Fibroblast of lung (primary cell): ENCODE measurements around the gene HSPBAP1.

Source experiments
- EZH2 ChIP-seq: IDR thresholded peaks from 2 replicates; pipeline ENCODE4 v1.5.1; 2012; ENCODE audit warnings: low read length, control low read depth, mild to moderate bottlenecking; ENCODE audit errors: missing control alignments
- TF ChIP-seq, protein P1 (sequence below), 2 donors: IDR thresholded peaks in 1 of 2; conservative IDR thresholded peaks in 1 of 2; 1 replicate in 1 of 2; 2 replicates in 1 of 2; pipeline ENCODE4 v1.5.1; 2011 to 2012; ENCODE audit warnings: low read length in 2 of 2, control low read depth in 1 of 2, inconsistent platforms in 1 of 2, low read depth in 1 of 2, mild to moderate bottlenecking in 1 of 2

DNA sequence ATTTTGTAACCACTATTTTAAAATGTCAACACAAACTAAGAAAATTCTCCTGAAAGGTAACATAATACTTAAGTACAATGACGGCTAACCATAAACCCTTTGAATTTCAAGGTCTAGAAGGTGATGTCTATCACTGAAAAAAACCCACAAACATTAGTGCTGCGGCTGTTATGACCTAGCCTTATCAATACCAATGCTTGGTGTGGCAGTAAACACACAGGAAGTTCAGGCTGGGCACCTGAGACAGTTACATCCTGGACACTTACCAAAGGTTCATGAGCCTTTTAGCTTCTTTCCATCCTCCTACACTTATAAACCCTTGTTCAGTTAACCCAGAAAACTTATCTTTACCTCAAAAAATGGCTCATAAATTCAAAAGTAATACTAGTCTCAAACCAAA is 5.8 kb downstream of the HSPBAP1 start:
- TF ChIP-seq, protein P1, sequence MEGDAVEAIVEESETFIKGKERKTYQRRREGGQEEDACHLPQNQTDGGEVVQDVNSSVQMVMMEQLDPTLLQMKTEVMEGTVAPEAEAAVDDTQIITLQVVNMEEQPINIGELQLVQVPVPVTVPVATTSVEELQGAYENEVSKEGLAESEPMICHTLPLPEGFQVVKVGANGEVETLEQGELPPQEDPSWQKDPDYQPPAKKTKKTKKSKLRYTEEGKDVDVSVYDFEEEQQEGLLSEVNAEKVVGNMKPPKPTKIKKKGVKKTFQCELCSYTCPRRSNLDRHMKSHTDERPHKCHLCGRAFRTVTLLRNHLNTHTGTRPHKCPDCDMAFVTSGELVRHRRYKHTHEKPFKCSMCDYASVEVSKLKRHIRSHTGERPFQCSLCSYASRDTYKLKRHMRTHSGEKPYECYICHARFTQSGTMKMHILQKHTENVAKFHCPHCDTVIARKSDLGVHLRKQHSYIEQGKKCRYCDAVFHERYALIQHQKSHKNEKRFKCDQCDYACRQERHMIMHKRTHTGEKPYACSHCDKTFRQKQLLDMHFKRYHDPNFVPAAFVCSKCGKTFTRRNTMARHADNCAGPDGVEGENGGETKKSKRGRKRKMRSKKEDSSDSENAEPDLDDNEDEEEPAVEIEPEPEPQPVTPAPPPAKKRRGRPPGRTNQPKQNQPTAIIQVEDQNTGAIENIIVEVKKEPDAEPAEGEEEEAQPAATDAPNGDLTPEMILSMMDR (conservative IDR thresholded peaks at IDR 0.05 in 1 of 2, IDR thresholded peaks at IDR 0.05 in 1 of 2; ENCODE audit: low read depth in 1 of 2, low read length in 2 of 2), result no peak
- TF ChIP-seq EZH2, result no peak
